Measurements from ENCODE around the gene BRINP1.

- TF ChIP-seq, protein P1, sequence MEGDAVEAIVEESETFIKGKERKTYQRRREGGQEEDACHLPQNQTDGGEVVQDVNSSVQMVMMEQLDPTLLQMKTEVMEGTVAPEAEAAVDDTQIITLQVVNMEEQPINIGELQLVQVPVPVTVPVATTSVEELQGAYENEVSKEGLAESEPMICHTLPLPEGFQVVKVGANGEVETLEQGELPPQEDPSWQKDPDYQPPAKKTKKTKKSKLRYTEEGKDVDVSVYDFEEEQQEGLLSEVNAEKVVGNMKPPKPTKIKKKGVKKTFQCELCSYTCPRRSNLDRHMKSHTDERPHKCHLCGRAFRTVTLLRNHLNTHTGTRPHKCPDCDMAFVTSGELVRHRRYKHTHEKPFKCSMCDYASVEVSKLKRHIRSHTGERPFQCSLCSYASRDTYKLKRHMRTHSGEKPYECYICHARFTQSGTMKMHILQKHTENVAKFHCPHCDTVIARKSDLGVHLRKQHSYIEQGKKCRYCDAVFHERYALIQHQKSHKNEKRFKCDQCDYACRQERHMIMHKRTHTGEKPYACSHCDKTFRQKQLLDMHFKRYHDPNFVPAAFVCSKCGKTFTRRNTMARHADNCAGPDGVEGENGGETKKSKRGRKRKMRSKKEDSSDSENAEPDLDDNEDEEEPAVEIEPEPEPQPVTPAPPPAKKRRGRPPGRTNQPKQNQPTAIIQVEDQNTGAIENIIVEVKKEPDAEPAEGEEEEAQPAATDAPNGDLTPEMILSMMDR (IDR thresholded peaks at IDR 0.05), result no peak
- TF ChIP-seq POLR2A (IDR thresholded peaks at IDR 0.05), result no peak
These were observed 1.6 kb upstream of the BRINP1 start for GRCh38 chr9:119370816-119371215.
